Subcutaneous adipose tissue (tissue), 4 donors: ENCODE results near the gene CMKLR1. TPM values are rescaled to one million over a fixed set of nuclear protein-coding genes. Genes with fewer than 3 reads are reported as not detected.

Experiments
- CTCF ChIP-seq: fragments of 450-650 bp; IDR thresholded peaks from one replicate; pipeline ENCODE4 v1.5.1; 2016; ENCODE audit warnings: low read depth, mild to moderate bottlenecking, control low read depth, antibody characterized with exemption, moderate library complexity
- total RNA-seq, 4 donors: library from RNA; depleted of rRNA; stranded (reverse); fragments of >200 nt; gene quantifications; one replicate each; pipeline ENCODE4 v1.1.0, GENCODE V29; 2016

The CMKLR1 gene
- total RNA-seq, 4 donors from 2014 or later, result 12.4 to 34.6 (median 30.3) TPM

- TF ChIP-seq CTCF, result no peak
Observed at GRCh38 chr12:108352591-108352990, 13.5 kb upstream of the CMKLR1 start.

GRCh38 chr12:108350511-108350910 is 11.4 kb upstream of the CMKLR1 start:
- TF ChIP-seq CTCF, result no peak

- TF ChIP-seq CTCF, result no peak
Observed at GRCh38 chr12:108349278-108349688, 10.2 kb upstream of the CMKLR1 start.

GRCh38 chr12:108348842-108349241 is 9.7 kb upstream of the CMKLR1 start:
- TF ChIP-seq CTCF, result no peak

- TF ChIP-seq CTCF, result no peak
Observed at GRCh38 chr12:108346727-108347710, 7.9 kb upstream of the CMKLR1 start.

- no peak for TF ChIP-seq CTCF
Observed at GRCh38 chr12:108345716-108346633, 6.9 kb upstream of the CMKLR1 start.

- TF ChIP-seq CTCF, result no peak
Observed at GRCh38 chr12:108342985-108343384, 3.9 kb upstream of the CMKLR1 start.
